GM20000 (cell line): ENCODE results near the gene CAMTA1.

Experiments used
- DNase-seq: peaks from one replicate; pipeline ENCODE4 v3.0.0; 2012; ENCODE audit warnings: low spot score
- CTCF ChIP-seq: IDR thresholded peaks from 2 replicates; pipeline ENCODE4 v1.5.1; 2012; ENCODE audit warnings: mild to moderate bottlenecking, control low read depth; ENCODE audit errors: extremely low read depth, missing control alignments

CAMTA1 gene

DNA sequence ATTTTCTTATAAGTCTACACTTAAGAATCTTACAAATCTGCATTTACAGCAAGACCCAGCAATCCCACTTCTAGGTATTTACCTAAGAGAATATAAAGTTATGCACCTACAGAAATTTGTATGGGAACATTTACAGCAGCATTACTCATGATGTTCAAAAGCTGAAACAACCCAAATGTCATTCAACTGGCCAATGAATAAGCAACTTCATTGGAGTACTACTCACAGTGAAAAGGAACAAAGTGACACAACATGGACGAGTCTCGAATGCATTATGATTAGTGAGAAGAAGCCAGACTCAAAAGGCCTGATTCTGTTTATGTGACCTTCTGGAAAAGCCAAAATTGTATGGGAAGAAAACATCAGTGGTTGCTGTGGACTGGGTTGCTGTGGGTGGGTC is 116.9 kb downstream of the CAMTA1 start:
- no peak for TF ChIP-seq CTCF
- DNase-seq: no peak

DNA sequence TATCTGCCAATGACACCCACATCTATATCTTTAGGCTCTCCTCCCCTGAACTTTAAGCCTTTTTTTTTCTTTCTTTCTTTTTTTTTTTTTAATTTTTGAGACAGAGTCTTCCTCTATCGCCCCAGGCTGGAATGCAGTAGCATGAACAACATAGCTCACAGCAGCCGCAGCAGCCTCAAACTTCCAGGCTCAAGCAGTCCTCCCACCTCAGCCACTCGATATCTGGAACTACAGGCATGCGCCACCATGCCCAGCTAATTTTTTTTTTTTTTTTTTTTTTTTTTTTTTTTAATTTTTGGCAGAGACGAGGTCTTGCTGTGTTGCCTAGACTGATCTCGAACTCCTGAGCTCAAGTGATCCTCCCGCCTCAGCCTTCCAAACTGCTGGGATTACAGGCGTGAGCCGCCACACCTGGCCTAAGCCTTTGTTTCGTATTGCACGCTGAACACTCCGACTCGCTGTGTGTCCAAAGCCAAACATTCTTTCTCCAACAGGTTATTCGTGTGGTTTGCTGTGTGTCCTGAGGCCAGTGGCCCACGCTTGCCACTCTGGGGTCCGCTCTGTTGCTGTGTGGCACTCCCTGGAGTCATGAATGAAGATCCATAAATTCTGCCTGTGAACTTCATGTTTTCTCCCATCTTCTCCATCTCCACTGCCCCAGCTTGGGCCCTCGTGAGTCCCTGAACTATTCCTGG is 119.4 kb downstream of the CAMTA1 start:
- no peak for DNase-seq
- no peak for TF ChIP-seq CTCF

GRCh38 chr1:6905331-6905730 is 120.1 kb downstream of the CAMTA1 start:
- DNase-seq: no peak
- no peak for TF ChIP-seq CTCF

DNA sequence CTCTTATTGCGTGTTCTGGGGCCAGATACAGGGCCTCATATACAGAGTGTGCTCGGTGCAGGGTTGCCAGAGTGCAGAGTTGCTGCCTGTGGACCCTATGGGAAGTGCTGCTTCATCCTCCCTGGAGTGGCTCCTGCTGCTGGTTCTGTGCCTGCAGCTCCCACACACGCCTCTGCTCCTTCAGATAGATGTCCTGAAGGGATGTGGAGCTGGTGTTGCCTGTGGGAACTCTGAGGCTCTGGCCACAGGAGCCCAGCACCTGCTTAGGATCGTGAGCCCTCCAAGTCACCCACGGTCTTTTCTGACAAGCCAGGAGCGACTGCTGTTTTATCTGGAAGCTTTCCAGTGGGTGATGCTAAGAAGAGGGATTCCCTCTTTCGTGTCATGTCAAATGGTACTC is 120.5 kb downstream of the CAMTA1 start:
- DNase-seq: no peak
- no peak for TF ChIP-seq CTCF

DNA sequence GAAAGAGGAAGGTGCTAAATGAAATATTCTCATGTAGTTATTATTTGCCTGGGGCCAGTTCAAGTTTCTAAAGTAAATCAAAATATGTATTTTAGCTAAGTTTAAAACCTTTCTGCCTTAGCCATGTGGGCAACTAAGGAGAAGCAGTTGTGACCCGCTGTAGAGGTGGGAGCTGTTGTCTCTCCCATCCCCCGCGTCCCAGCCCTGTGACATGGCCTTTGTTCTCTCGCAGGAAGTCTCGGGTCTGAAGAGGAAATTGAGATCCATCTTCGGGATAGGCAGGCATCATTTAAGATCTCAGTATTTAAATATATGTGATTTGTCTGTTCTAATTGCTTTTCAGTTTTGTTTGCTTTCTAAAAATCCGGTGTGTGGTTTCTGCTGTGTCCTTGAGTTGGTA is 121.5 kb downstream of the CAMTA1 start:
- no peak for DNase-seq

DNA sequence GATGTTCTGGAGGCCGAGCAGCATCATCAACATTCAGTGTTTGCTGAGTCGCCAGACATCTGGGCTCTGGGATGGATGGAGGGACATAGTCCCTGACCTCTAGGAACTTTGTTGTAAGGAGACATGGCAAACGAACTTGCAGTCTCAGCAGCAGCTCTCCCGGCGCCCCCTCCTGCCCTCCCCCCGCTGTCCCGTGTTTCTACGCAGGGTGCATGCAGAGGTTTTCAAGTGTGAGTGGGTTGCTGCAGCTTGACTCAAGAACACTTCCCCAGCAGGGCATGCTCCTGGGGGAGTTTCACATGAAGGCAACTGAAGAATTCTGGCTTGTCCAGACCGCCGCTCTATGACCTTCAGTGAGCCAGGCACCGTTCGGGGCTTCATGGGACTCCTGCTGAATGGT is 121.9 kb downstream of the CAMTA1 start:
- no peak for DNase-seq
- TF ChIP-seq CTCF: no peak

More for the DNA sequence above, 121.5 kb downstream of the CAMTA1 start:
- TF ChIP-seq CTCF: no peak

GRCh38 chr1:6907676-6908434 is 122.6 kb downstream of the CAMTA1 start:
- no peak for TF ChIP-seq CTCF
- DNase-seq: no peak
